Stimulated activated CD8-positive, alpha-beta memory T cell treated with anti-CD3 and anti-CD28 coated beads, Interleukin-12 subunit alpha, Interleukin-12 subunit beta, amount 100 ng/mL, for 24 hours (primary cell): Measurements from ENCODE around the gene CAPZA2.

Experiments used
- DNase-seq: peaks from one replicate; pipeline ENCODE4 v3.0.0-alpha.2; 2020; ENCODE audit errors: extremely low read depth

Gene CAPZA2

GRCh38 chr7:116861717-116862116 lies 670 bp upstream of the CAPZA2 start:
- no peak for DNase-seq

DNA sequence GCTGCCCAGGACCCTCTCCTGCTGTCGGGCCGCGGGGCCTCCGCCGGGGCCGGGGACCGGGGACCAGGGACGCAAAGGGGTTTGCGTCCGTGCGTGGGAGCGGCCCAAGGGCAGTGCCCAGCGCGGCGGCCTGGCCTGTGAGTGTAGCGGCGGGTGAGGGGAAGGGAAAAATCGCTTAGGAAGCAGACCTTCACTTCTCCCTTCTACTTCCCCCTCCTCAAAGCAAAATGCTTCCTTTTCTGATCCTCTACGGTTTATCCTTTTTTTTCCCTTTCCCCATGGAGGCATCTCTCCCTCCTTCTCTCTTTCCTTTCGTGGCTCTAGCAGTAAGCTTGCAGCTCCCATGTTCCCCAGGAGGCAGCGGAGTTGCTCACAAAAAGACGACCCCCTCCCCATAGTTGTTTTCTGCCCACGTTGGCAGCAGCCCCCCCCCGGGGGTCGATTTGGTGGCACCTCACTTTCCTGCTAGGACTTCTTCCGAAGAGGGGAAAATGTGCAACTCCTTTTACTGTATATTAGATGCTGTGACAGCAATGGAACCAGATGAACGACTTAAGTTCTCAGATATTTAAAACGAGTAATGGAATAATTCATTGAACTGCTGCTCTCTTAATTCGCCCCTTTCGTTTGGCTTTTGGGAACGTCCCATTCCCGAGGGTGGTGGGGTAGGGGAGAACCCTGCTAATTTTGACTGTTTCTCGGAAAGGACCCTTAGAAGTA lies 724 bp downstream of the CAPZA2 start:
- DNase-seq = no peak

GRCh38 chr7:116863936-116864500 lies 1.6 kb downstream of the CAPZA2 start:
- DNase-seq = no peak

DNA sequence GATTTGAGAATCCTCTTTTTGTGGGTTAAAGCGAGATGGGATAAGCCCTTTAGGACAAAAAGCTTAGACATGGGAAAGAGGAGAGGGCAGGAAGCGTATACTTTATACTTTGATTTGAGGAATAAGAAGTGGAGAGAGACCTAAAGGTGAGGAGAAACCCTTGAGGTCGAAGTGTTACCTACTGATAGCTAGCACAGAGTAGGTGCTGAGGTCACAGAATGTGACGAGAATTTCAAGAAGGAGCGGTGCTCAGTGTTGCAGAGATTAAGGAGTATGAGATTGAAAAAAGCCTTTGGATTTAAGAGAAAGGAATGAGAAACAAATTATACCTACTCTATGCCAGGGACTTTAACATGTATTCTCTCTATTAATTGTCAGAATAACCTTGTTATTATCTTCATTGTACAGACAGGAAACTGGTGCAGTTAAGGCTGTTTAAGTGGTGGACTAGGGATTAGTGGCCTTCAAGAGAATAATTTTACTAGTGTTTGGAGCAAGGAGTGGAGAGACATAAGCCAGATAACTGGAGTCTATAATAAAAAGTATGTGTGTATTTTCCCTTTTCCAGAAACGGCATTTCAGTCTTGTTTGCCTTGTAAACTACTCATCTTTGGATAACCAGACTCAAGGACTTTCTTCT lies 8.8 kb downstream of the CAPZA2 start:
- no peak for DNase-seq

- no peak for DNase-seq
Measured at GRCh38 chr7:116872026-116872425, 9.6 kb downstream of the CAPZA2 start.

DNA sequence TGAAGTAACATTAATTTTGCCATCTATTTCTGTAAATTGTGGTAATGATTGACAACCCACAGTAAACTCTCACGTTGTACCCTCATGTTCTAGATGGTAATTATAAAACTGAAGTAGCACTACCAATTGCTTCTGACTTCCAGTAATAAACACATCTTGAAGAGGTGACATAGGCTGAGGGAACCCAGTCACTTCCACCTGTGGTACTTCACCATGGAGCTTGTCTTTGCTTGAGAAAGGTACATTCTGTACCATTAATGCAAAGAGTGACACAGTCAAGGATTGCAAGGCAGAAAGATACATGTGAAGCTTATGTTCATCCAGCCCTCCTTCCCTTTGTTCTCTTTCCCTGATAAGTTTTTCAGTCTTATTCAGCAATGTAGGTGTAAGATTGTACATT lies 11.2 kb downstream of the CAPZA2 start:
- no peak for DNase-seq

DNA sequence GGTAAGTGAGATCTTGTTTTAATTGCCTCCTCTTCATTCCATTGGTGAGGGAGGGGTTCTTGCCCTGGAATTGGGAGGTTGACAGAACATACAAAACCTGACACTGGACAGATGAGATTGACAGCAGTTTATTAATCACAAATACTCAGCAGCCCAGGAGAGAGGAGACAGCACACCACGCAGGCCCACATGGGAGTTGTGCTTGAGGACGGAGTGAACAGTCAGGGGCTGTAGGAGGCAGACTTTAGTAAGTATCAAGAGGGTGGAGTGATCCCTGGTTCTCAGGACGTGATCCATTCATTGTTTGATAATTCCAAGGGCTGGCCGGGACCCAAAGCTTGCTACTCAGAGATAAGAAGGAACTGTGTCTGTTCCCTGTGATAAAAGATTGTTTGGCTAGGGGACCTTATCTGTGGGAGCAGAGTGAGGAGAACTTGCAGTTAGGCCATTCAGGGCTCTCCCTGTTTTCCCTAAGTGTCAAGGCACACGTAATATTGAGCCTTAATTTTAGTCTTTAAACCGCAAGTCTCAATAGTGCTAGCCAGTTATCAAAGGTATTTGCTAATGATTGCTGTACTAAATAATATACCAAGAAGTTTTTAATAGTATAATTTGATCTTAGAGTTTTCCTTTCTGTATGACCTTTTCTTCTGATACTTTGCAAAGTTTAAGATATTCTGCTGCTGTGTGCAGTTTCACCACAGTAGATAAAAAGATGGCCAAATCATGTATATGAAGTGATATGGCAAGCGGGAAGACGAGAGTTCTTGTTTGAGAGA lies 14.5 kb downstream of the CAPZA2 start:
- no peak for DNase-seq

DNA sequence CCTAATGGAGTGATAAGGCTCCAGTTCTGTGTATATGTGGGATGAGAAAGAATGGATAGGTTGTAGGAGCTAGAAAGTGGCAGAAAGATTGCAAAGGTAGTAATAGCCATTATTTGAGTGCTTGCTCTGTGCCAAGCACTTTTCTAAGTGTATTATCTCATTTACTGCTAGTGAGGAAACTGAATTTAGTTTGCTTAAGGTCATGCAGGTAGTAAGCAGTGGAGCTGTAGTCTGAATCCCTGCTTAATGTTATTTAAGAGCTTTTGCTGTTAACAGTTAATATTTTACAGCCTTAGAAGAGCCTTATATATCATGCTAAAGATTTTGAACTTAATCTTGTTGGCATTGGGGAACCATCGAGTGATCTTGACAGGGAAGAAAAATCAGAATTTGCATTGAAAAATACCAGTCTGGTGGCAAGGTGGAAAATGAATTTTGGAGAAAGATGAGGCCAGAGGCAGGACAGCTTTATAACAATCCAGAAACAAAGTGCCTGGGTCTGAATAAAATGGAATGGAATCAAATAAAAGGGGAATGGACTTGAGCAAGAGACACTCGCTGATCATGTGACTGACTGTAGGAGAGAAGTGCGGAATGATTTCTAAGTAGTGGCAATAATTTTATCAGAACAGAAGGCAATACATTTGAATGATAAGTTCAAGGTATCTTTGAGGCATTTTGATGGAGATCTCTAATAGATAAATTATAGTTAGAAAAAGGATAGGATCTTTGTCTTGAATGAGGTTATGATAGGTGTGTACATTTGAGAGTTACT lies 15.2 kb downstream of the CAPZA2 start:
- DNase-seq = no peak

- DNase-seq = no peak
Measured at GRCh38 chr7:116884691-116885090, 22.3 kb downstream of the CAPZA2 start.

- DNase-seq = no peak
Measured at GRCh38 chr7:116885724-116886123, 23.3 kb downstream of the CAPZA2 start.

DNA sequence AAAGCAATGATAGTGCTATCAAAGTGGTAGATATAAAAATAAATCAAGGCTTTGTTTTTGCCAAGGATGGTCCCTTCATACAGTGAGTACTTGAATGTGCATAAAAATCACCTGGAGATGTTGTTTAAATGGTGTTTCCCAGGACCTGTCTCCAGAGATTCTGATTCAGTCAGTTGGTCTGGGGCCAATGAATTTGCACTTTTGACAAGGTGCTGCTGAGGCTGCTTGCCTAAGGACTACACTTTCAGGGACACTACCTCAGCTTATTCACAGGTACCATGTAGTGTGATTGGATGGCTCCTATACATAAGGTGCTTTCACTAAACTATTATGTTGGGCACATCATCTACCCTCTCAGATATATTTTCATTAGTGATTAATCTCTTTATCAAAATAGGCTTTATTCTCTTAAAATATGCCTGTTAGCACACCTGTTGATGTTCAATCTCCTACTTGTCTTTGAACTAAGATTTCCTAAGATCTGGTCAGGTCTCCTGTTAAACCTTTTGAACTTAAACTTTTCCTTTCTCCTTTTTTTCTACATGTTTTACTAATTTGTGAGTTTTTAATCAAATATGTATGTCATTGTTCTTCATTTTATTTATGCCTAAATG lies 24.3 kb downstream of the CAPZA2 start:
- DNase-seq = no peak

GRCh38 chr7:116888895-116889294 lies 26.5 kb downstream of the CAPZA2 start:
- DNase-seq = no peak

- DNase-seq = no peak
Measured at GRCh38 chr7:116895849-116896248, 33.5 kb downstream of the CAPZA2 start.

- no peak for DNase-seq
Measured at GRCh38 chr7:116897661-116898060, 35.3 kb downstream of the CAPZA2 start.

GRCh38 chr7:116899308-116899707 lies 36.9 kb downstream of the CAPZA2 start:
- no peak for DNase-seq

GRCh38 chr7:116901143-116901542 lies 38.8 kb downstream of the CAPZA2 start:
- no peak for DNase-seq

DNA sequence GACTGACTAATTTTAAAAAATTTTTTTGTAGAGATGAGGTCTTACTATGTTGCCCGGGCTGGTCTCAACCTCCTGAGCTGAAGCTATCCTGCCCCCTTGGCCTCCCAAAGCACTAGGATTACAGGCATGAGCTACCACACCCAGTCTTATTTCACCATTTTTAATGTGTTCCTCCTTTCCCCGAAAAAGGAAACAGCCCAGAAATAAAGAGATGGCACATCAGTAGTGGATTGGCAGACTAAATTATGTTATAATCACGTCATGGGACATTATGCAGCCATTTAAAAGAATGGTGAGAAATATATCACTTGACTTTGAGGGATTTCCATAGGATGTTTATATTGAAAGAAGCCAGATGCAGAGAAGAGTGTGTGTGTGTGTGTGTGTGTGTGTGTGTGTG lies 40.5 kb downstream of the CAPZA2 start:
- DNase-seq = no peak

DNA sequence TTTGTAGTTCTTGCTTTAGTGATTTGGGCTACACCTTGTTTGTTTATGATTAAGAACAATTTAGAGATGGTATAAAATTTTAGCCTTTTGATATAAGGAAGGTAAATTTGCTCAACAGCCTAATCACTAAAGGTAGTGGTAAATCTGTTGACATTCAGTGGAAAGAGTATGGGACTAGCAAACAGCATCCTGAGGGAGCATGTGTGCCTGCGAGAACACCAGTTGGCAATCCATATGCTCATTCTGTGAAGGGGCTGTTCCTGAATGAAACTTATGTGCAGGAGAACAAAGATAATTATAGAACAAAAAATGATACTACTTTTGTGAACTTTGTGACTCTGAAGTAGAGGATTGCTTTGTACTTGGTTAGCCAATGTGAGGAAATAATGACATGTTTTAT lies 44.0 kb downstream of the CAPZA2 start:
- no peak for DNase-seq

DNA sequence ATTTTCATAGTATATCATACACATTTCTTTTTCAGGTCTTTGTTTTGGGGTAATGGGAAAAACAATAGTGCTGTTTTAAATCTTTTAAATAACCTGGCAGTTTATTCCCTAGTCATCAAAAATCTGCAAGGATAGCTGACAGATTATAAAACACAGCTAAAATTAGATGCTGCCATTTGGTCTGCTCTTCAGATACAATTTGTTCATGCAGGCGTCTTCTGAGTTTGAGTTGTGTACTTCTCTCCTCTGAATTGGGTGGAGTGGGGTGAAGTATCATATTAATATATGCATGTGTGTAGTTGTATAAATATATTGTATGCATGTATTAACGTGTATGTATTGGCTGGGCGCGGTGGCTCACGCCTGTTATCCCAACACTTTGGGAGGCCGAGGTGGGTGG lies 48.0 kb downstream of the CAPZA2 start:
- no peak for DNase-seq

- DNase-seq = no peak
Measured at GRCh38 chr7:116911801-116912200, 49.4 kb downstream of the CAPZA2 start.

DNA sequence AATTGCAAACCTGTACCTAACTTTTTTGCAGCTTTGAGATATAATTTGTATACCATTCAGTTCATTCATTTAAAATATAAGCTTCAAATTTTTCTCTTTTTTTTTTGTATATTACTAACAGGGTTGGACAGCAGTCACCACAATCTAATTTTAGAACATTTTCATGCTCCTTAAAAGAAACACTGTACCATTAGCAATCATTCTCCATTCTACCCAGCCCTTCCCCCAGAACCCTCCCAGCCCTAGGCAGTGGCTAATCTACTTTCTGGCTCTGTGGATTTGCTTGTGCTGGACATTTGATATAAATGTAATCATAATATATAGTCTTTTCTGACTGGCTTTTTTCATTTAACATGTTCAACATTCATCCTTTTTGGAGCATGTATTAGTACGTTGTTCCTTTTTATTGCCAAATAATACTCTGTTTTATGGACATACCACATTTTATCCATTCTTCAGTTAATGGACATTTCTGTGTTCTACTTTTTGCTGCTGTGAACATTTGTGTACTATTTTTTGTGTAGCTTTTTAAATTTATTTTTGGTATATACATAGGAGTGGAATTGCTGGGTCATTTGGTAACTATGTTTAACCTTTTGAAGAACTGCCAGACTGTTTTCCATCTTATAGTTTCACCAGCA lies 50.0 kb downstream of the CAPZA2 start:
- DNase-seq = no peak
